Measurements from ENCODE around the gene SPATA13.

SPATA13 gene

DNA sequence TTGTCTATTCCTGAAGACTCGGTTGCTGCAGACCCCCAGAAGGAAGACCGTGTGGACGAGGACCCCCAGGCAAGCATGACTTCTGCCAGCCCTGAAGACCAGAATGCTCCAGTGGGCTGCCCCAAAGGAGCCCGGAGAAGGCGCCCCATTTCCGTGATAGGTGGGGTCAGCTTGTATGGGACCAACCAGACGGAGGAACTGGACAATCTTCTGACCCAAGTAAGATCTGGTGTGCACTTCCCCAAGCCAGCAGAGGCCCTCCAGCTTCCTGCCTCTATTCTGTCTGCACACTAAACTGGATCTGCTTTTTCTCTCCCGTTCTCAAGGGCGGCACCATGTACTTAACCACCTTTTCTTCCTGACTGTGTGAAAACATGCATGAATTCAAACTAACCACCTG lies 89.1 kb downstream of the SPATA13 start:
- no peaks in the 10 kb centered on the region for H3K27me3 ChIP-seq
- H3K27ac ChIP-seq, result peak overlapping the region; percentile 51
- TF ChIP-seq, protein P1, sequence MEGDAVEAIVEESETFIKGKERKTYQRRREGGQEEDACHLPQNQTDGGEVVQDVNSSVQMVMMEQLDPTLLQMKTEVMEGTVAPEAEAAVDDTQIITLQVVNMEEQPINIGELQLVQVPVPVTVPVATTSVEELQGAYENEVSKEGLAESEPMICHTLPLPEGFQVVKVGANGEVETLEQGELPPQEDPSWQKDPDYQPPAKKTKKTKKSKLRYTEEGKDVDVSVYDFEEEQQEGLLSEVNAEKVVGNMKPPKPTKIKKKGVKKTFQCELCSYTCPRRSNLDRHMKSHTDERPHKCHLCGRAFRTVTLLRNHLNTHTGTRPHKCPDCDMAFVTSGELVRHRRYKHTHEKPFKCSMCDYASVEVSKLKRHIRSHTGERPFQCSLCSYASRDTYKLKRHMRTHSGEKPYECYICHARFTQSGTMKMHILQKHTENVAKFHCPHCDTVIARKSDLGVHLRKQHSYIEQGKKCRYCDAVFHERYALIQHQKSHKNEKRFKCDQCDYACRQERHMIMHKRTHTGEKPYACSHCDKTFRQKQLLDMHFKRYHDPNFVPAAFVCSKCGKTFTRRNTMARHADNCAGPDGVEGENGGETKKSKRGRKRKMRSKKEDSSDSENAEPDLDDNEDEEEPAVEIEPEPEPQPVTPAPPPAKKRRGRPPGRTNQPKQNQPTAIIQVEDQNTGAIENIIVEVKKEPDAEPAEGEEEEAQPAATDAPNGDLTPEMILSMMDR (IDR thresholded peaks at IDR 0.05), result no peak
- no peak overlapping the region for H3K4me3 ChIP-seq (ENCODE audit: low read depth in 1 of 2, low read length in 1 of 2)
- no peaks in the 10 kb centered on the region for H3K36me3 ChIP-seq
- H3K4me1 ChIP-seq (ENCODE audit: control insufficient read depth in 1 of 2, insufficient read depth in 1 of 2, low read depth in 1 of 2, low read length in 1 of 2), result peaks cover 62 to 69% of the 10 kb centered on the region in 2 experiments
- no peaks in the 10 kb centered on the region for H3K9me3 ChIP-seq

- peaks cover 71 to 77% of the 10 kb centered on the region in 2 experiments for H3K4me1 ChIP-seq (ENCODE audit: control insufficient read depth in 1 of 2, insufficient read depth in 1 of 2, low read depth in 1 of 2, low read length in 1 of 2)
- TF ChIP-seq, protein P1 (IDR thresholded peaks at IDR 0.05), result no peak
- H3K4me3 ChIP-seq (ENCODE audit: low read depth in 1 of 2, low read length in 1 of 2), result no peak overlapping the region
- H3K9me3 ChIP-seq, result no peaks in the 10 kb centered on the region
- no peaks in the 10 kb centered on the region for H3K36me3 ChIP-seq
- no peak overlapping the region for H3K27ac ChIP-seq
- no peaks in the 10 kb centered on the region for H3K27me3 ChIP-seq
Measured at GRCh38 chr13:24250376-24251057, 90.0 kb downstream of the SPATA13 start.

GRCh38 chr13:24251525-24251924 lies 91.0 kb downstream of the SPATA13 start:
- peak overlapping the region; percentile 92 for H3K27ac ChIP-seq
- peaks cover 74% of the 10 kb centered on the region in 2 experiments for H3K4me1 ChIP-seq (ENCODE audit: control insufficient read depth in 1 of 2, insufficient read depth in 1 of 2, low read depth in 1 of 2, low read length in 1 of 2)
- peak overlapping the region; percentile 28 to 40 for H3K4me3 ChIP-seq (ENCODE audit: low read depth in 1 of 2, low read length in 1 of 2)
- no peaks in the 10 kb centered on the region for H3K36me3 ChIP-seq
- no peaks in the 10 kb centered on the region for H3K9me3 ChIP-seq
- H3K27me3 ChIP-seq, result no peaks in the 10 kb centered on the region
- TF ChIP-seq, protein P1 (IDR thresholded peaks at IDR 0.05), result no peak

GRCh38 chr13:24252136-24252535 lies 91.6 kb downstream of the SPATA13 start:
- H3K4me3 ChIP-seq (ENCODE audit: low read depth in 1 of 2, low read length in 1 of 2), result peak overlapping the region; percentile 28 to 40
- TF ChIP-seq, protein P1 (IDR thresholded peaks at IDR 0.05), result no peak
- no peaks in the 10 kb centered on the region for H3K27me3 ChIP-seq
- H3K36me3 ChIP-seq, result no peaks in the 10 kb centered on the region
- peaks cover 71 to 73% of the 10 kb centered on the region in 2 experiments for H3K4me1 ChIP-seq (ENCODE audit: control insufficient read depth in 1 of 2, insufficient read depth in 1 of 2, low read depth in 1 of 2, low read length in 1 of 2)
- peak overlapping the region; percentile 92 for H3K27ac ChIP-seq
- no peaks in the 10 kb centered on the region for H3K9me3 ChIP-seq

DNA sequence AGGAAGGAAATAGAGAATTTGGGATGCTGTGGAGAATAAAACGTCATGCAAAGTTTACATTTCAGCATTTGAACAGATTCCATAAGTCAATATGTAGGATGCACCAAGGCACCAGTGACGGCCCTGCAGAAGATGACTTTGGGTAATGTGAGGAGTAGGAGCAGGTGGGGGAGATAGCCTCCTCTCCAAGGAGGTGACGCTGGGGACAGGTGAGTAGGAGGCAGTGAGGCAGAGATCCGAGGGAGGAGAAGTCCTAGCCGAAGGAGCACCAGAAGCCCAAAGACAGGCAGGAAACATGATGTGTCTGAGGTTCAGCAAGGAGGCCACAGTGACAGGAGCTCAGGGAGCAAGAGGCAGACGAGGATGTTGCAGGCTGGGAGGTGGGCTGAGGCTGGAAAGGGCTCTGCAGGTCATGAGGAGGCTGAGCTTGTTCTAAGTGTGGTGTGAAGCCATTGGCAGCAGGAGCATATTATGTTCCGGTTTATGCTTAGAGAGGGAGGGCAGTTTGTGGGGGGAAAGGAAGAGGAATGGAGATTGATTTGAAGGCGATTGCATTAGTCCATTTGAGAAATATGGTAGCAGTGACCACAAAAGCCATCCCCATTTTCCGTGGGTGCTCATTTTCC lies 93.1 kb downstream of the SPATA13 start:
- Histone ChIP-seq H3K36me3 (no peaks in the 10 kb centered on the region), H3K9me3 (no peaks in the 10 kb centered on the region), H3K27me3 (no peaks in the 10 kb centered on the region), H3K4me1 (ENCODE audit: control insufficient read depth in 1 of 2, insufficient read depth in 1 of 2, low read depth in 1 of 2, low read length in 1 of 2) (peaks cover 63 to 64% of the 10 kb centered on the region in 2 experiments), H3K4me3 (ENCODE audit: low read depth in 1 of 2, low read length in 1 of 2) (peak overlapping the region; percentile 49 to 53), H3K27ac (peak overlapping the region; percentile 92)
- TF ChIP-seq, protein P1 (IDR thresholded peaks at IDR 0.05), result no peak

All from neutrophil (primary cell).